BE2C (cell line): Measurements from ENCODE around the gene MAP7.

ENCODE experiments used
- DNase-seq: peaks from one replicate; pipeline ENCODE4 v3.0.0-alpha.2; 2020
- H3K27me3 ChIP-seq: fragments of 250-450 bp; sonication (Bioruptor Pico); 2 replicates; pipeline ENCODE4 v1.5.1; 2020; ENCODE audit warnings: mild to moderate bottlenecking
- H3K36me3 ChIP-seq: fragments of 250-450 bp; sonication (Bioruptor Pico); 2 replicates; pipeline ENCODE4 v1.5.1; 2020; ENCODE audit warnings: mild to moderate bottlenecking
- H3K4me1 ChIP-seq: fragments of 250-450 bp; sonication (Bioruptor Pico); 2 replicates; pipeline ENCODE4 v1.5.1; 2020
- H3K4me3 ChIP-seq: 2 replicates; pipeline ENCODE4 v1.5.1; 2011; ENCODE audit warnings: low read depth, low read length
- H3K9me3 ChIP-seq: fragments of 250-450 bp; sonication (Bioruptor Pico); 2 replicates; pipeline ENCODE4 v1.5.1; 2020
- TF ChIP-seq, protein P1 (sequence below): IDR thresholded peaks from 2 replicates; pipeline ENCODE4 v1.5.1; 2012; ENCODE audit warnings: mild to moderate bottlenecking, low read depth, low read length

MAP7 gene

DNA sequence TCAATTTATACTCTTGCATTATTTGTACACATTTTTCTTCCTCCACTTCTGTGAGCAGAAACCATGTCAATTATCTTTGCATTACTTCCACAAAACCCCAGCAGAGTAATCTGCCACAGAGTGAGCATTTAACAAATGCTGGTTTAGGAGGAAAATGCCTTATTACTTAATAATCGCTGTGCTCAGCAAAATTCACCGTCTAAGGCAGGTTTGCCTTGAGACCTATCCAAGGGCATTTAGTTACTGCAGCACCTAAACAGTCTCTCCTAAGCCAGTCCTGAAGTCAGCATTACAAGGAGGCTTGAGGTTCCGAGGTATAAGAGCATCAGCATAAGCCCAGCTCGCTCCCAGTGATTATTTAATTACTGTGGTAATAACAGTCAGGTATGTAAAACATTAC lies 28.3 kb downstream of the MAP7 start:
- TF ChIP-seq, protein P1, sequence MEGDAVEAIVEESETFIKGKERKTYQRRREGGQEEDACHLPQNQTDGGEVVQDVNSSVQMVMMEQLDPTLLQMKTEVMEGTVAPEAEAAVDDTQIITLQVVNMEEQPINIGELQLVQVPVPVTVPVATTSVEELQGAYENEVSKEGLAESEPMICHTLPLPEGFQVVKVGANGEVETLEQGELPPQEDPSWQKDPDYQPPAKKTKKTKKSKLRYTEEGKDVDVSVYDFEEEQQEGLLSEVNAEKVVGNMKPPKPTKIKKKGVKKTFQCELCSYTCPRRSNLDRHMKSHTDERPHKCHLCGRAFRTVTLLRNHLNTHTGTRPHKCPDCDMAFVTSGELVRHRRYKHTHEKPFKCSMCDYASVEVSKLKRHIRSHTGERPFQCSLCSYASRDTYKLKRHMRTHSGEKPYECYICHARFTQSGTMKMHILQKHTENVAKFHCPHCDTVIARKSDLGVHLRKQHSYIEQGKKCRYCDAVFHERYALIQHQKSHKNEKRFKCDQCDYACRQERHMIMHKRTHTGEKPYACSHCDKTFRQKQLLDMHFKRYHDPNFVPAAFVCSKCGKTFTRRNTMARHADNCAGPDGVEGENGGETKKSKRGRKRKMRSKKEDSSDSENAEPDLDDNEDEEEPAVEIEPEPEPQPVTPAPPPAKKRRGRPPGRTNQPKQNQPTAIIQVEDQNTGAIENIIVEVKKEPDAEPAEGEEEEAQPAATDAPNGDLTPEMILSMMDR = no peak
- DNase-seq = no peak
- no peak overlapping the region for H3K4me3 ChIP-seq
- no peaks in the 10 kb centered on the region for H3K36me3 ChIP-seq
- no peaks in the 10 kb centered on the region for H3K9me3 ChIP-seq
- H3K27me3 ChIP-seq = no peaks in the 10 kb centered on the region
- peaks cover 50% of the 10 kb centered on the region for H3K4me1 ChIP-seq

DNA sequence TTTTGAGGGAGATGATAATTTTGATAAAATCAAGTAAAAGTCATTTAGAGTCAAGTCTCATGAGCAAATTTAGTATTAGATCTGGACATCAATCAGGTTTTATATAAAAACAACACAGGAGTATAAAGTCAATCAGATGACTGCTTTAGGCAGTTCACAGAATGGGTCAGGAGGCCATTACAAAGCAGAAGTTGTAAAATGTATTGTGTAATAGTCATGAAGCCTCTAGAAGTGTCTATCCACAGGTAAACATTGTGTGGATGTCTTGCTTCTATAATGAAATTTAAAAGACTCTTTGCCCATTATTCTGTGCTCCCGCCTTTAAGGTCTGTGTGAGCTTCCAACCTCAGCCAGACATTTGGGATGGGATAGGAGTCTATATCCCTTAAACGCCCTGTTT lies 28.8 kb downstream of the MAP7 start:
- no peak overlapping the region for H3K4me3 ChIP-seq
- H3K9me3 ChIP-seq = no peaks in the 10 kb centered on the region
- no peaks in the 10 kb centered on the region for H3K27me3 ChIP-seq
- TF ChIP-seq, protein P1 = no peak
- H3K36me3 ChIP-seq = no peaks in the 10 kb centered on the region
- no peak for DNase-seq
- H3K4me1 ChIP-seq = peaks cover 45% of the 10 kb centered on the region

DNA sequence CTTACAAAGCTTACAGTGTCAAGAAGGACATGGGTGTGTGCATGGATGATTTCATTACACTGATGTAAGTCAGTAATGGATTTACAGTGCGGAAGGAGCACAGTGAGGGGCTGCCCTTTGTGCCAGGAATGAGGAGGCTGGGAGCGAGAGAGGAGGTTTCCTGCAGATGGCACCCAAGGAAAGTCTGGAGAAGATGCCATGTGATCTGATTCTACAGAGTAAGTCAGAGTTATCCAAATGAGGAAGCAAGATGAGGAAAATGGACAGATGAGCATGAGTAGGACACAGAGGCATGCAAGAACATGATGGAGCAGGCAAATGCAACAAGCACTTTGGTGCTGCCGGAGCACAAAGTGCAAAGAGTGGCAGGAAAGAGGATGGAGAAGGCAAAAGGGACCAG lies 29.7 kb downstream of the MAP7 start:
- H3K9me3 ChIP-seq = no peaks in the 10 kb centered on the region
- TF ChIP-seq, protein P1 = no peak
- DNase-seq = no peak
- H3K36me3 ChIP-seq = no peaks in the 10 kb centered on the region
- peaks cover 42% of the 10 kb centered on the region for H3K4me1 ChIP-seq
- no peaks in the 10 kb centered on the region for H3K27me3 ChIP-seq
- H3K4me3 ChIP-seq = no peak overlapping the region

DNA sequence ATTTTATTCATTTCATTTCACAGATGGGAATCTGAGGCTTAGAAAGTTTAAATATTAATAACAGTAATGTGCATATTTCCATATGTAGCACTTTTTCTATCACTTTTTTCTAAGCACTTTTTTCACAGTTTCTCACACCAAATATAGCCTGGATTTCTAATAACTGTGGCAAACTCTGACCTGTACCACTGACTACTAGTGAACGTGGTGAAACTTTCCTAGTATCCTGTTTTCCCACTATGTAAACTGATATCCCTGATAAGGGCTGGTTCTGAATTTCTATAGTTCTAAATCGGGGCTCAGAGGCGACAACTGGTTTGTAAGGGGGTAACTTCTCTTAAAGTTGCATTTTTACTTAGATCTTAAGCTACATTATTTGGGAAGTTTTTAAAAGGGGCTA lies 32.6 kb downstream of the MAP7 start:
- TF ChIP-seq, protein P1 = no peak
- DNase-seq = no peak
- no peak overlapping the region for H3K4me3 ChIP-seq
- no peaks in the 10 kb centered on the region for H3K36me3 ChIP-seq
- peaks cover 34% of the 10 kb centered on the region for H3K4me1 ChIP-seq
- no peaks in the 10 kb centered on the region for H3K27me3 ChIP-seq
- H3K9me3 ChIP-seq = no peaks in the 10 kb centered on the region

DNA sequence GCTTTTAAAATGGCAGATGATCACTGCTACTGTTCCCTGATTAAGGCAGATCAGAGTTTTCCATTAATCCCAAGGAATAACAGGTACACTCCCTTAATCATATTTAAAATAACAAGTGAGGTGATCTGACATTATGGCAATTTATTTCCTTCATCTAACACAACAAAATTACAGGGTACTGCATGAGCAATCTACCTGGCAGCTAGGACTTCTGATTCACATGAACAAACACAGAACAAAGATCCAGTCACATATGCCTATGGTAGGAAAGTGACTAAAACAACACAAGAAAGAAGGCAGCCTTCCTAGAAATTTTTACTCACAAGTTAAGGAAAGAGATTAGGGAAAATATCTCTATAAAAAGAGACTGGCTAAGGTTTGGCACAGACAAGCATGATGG lies 33.2 kb downstream of the MAP7 start:
- TF ChIP-seq, protein P1 = no peak
- no peak overlapping the region for H3K4me3 ChIP-seq
- DNase-seq = no peak
- no peaks in the 10 kb centered on the region for H3K27me3 ChIP-seq
- H3K9me3 ChIP-seq = no peaks in the 10 kb centered on the region
- H3K36me3 ChIP-seq = no peaks in the 10 kb centered on the region
- peaks cover 35% of the 10 kb centered on the region for H3K4me1 ChIP-seq

DNA sequence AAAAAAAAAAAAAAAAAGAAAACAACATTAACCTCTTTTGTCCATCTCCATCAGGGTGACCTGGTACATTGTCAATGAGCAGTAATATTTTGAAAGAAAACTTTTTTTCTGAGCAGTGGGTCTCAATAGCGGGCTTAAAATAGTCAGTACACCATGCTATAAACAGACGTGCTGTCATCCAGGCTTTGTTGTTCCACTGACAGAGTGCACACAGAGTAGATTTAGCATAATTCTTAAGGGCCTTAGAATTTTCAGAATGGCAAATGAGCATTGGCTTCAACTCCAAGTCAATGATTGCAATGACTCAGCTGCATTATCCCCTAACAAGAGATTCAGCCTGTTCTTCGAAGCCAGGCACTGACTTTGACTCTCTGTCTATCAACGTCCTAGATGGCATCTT lies 35.6 kb downstream of the MAP7 start:
- Histone ChIP-seq H3K4me1 (peaks cover 27% of the 10 kb centered on the region), H3K27me3 (no peaks in the 10 kb centered on the region), H3K4me3 (no peak overlapping the region), H3K36me3 (no peaks in the 10 kb centered on the region), H3K9me3 (no peaks in the 10 kb centered on the region)
- DNase-seq = no peak
- TF ChIP-seq, protein P1 = no peak
